Osteocyte (in vitro differentiated cells): Measurements from ENCODE around the gene OR51G2. TPM values are rescaled to one million over a fixed set of nuclear protein-coding genes. Genes with fewer than 3 reads are reported as not detected.

ENCODE experiments used
- DNase-seq: peaks from one replicate; pipeline ENCODE4 v3.0.0; 2021; ENCODE audit warnings: mixed read lengths; ENCODE audit not compliant: unreplicated experiment; ENCODE audit errors: extremely low spot score
- H3K27ac Mint-ChIP-seq: one replicate; pipeline ENCODE4 v1.8.0; 2021; ENCODE audit warnings: mild to moderate bottlenecking, mixed read lengths; ENCODE audit not compliant: unreplicated experiment
- H3K27me3 Mint-ChIP-seq: one replicate; pipeline ENCODE4 v1.8.0; 2021; ENCODE audit warnings: mixed read lengths; ENCODE audit not compliant: unreplicated experiment
- H3K36me3 Mint-ChIP-seq: one replicate; pipeline ENCODE4 v1.8.0; 2021; ENCODE audit warnings: mixed read lengths; ENCODE audit not compliant: unreplicated experiment
- H3K4me1 Mint-ChIP-seq: one replicate; pipeline ENCODE4 v1.8.0; 2021; ENCODE audit warnings: mixed read lengths; ENCODE audit not compliant: unreplicated experiment
- H3K4me3 Mint-ChIP-seq: one replicate; pipeline ENCODE4 v1.8.0; 2021; ENCODE audit warnings: mild to moderate bottlenecking, moderate library complexity, mixed read lengths; ENCODE audit not compliant: unreplicated experiment
- H3K9me3 Mint-ChIP-seq: one replicate; pipeline ENCODE4 v1.8.0; 2021; ENCODE audit warnings: mixed read lengths; ENCODE audit not compliant: unreplicated experiment
- CTCF ChIP-seq: fragments of 200-600 bp; sonication (generic); IDR thresholded peaks from 2 replicates; pipeline ENCODE4 v1.5.0; 2021; ENCODE audit warnings: antibody characterized with exemption, mild to moderate bottlenecking, moderate library complexity
- total RNA-seq: library from RNA; stranded (reverse); gene quantifications from 2 replicates; pipeline ENCODE4 v1.2.1, GENCODE V29; 2021

OR51G2 gene
- total RNA-seq, 1 donor from 2014 or later, result not detected

GRCh38 chr11:4890279-4890678 lies 28.9 kb downstream of the OR51G2 start:
- Mint-ChIP-seq H3K27me3 (no peaks in the 10 kb centered on the region), H3K4me3 (no peak overlapping the region), H3K9me3 (no peaks in the 10 kb centered on the region), H3K36me3 (no peaks in the 10 kb centered on the region), H3K27ac (no peak overlapping the region), H3K4me1 (peaks cover 1% of the 10 kb centered on the region)
- no peak for DNase-seq
- no peak for TF ChIP-seq CTCF

GRCh38 chr11:4887591-4887990 lies 31.6 kb downstream of the OR51G2 start:
- peaks cover 1% of the 10 kb centered on the region for H3K4me1 Mint-ChIP-seq
- H3K27me3 Mint-ChIP-seq, result no peaks in the 10 kb centered on the region
- no peaks in the 10 kb centered on the region for H3K9me3 Mint-ChIP-seq
- no peak for TF ChIP-seq CTCF
- H3K36me3 Mint-ChIP-seq, result no peaks in the 10 kb centered on the region
- no peak for DNase-seq
- no peak overlapping the region for H3K4me3 Mint-ChIP-seq
- no peak overlapping the region for H3K27ac Mint-ChIP-seq

GRCh38 chr11:4886186-4886585 lies 33.0 kb downstream of the OR51G2 start:
- no peak for DNase-seq
- Mint-ChIP-seq H3K4me1 (peaks cover 10% of the 10 kb centered on the region), H3K36me3 (no peaks in the 10 kb centered on the region), H3K27ac (no peak overlapping the region), H3K27me3 (no peaks in the 10 kb centered on the region), H3K4me3 (no peak overlapping the region), H3K9me3 (no peaks in the 10 kb centered on the region)
- no peak for TF ChIP-seq CTCF

- Mint-ChIP-seq H3K4me3 (no peak overlapping the region), H3K9me3 (no peaks in the 10 kb centered on the region), H3K36me3 (no peaks in the 10 kb centered on the region), H3K27ac (no peak overlapping the region), H3K27me3 (no peaks in the 10 kb centered on the region), H3K4me1 (peaks cover 11% of the 10 kb centered on the region)
- DNase-seq, result no peak
- no peak for TF ChIP-seq CTCF
These were observed 34.8 kb downstream of the OR51G2 start for GRCh38 chr11:4884361-4884760.

- Mint-ChIP-seq H3K36me3 (no peaks in the 10 kb centered on the region), H3K27me3 (no peaks in the 10 kb centered on the region), H3K4me3 (no peak overlapping the region), H3K4me1 (peaks cover 11% of the 10 kb centered on the region), H3K9me3 (no peaks in the 10 kb centered on the region), H3K27ac (no peak overlapping the region)
- no peak for TF ChIP-seq CTCF
- DNase-seq, result no peak
These were observed 36.6 kb downstream of the OR51G2 start for GRCh38 chr11:4882543-4882942.
